Neuronal stem cell (in vitro differentiated cells): ENCODE data around the gene NINJ2.
A peak's percentile ranks its signal among the peaks of the same experiment; 100 is the strongest.

Experiments
- DNase-seq: peaks from one replicate; pipeline ENCODE4 v3.0.0-alpha.2; 2013; ENCODE audit warnings: low spot score
- H2AFZ ChIP-seq: one replicate; pipeline ENCODE4 v1.6.1; 2013; ENCODE audit warnings: mild to moderate bottlenecking, low read length, inconsistent platforms
- H2AK5ac ChIP-seq: 2 replicates; pipeline ENCODE4 v1.6.1; 2013; ENCODE audit warnings: low read depth, mild to moderate bottlenecking, inconsistent platforms, low read length, moderate library complexity, mixed read lengths
- H2BK120ac ChIP-seq: 2 replicates; pipeline ENCODE4 v1.6.1; 2013; ENCODE audit warnings: low read depth, mild to moderate bottlenecking, inconsistent platforms, low read length, moderate library complexity, mixed read lengths
- H2BK12ac ChIP-seq: one replicate; pipeline ENCODE4 v1.6.1; 2013; ENCODE audit warnings: low read length, inconsistent platforms
- H2BK15ac ChIP-seq: 2 replicates; pipeline ENCODE4 v1.6.1; 2013; ENCODE audit warnings: mild to moderate bottlenecking, low read length, inconsistent platforms, mixed read lengths
- H2BK5ac ChIP-seq: one replicate; pipeline ENCODE4 v1.6.1; 2013; ENCODE audit warnings: inconsistent platforms, mild to moderate bottlenecking, low read length, moderate library complexity
- H3K14ac ChIP-seq: one replicate; pipeline ENCODE4 v1.6.1; 2013; ENCODE audit warnings: low read length, inconsistent platforms
- H3K18ac ChIP-seq: 2 replicates; pipeline ENCODE4 v1.6.1; 2013; ENCODE audit warnings: low read length, inconsistent platforms
- H3K23ac ChIP-seq: 2 replicates; pipeline ENCODE4 v1.6.1; 2013; ENCODE audit warnings: low read depth, mild to moderate bottlenecking, mixed read lengths, low read length, inconsistent platforms; ENCODE audit not compliant: poor library complexity
- H3K27ac ChIP-seq: replicated peaks from 3 replicates; pipeline ENCODE4 v1.5.1; 2013; ENCODE audit warnings: low read length, inconsistent platforms
- H3K27me3 ChIP-seq, 3 experiments: 2 replicates each; pipeline ENCODE4 v1.6.1; 2013; ENCODE audit warnings: low read length in 3 of 3, mild to moderate bottlenecking in 2 of 3, inconsistent platforms in 1 of 3, low read depth in 1 of 3, mixed read lengths in 1 of 3, moderate library complexity in 1 of 3; ENCODE audit not compliant: control insufficient read depth in 3 of 3, insufficient read depth in 3 of 3
- H3K36me3 ChIP-seq, 2 donors: replicated peaks in 1 of 2; 2 replicates each; pipeline ENCODE4 v1.6.1; 2013; ENCODE audit warnings: low read length in 2 of 2; ENCODE audit not compliant: control insufficient read depth in 2 of 2, insufficient read depth in 2 of 2
- H3K4ac ChIP-seq: 2 replicates; pipeline ENCODE4 v1.6.1; 2013; ENCODE audit warnings: inconsistent platforms, mild to moderate bottlenecking, low read length, moderate library complexity
- H3K4me1 ChIP-seq, 2 donors: 1 replicate in 1 of 2; 2 replicates in 1 of 2; pipeline ENCODE4 v1.6.1; 2013; ENCODE audit warnings: low read length in 2 of 2, low read depth in 1 of 2; ENCODE audit not compliant: control insufficient read depth in 2 of 2, insufficient read depth in 1 of 2
- H3K4me2 ChIP-seq: one replicate; pipeline ENCODE4 v1.6.1; 2013; ENCODE audit warnings: mild to moderate bottlenecking, low read length, inconsistent platforms; ENCODE audit not compliant: insufficient read depth, poor library complexity, severe bottlenecking
- H3K4me3 ChIP-seq, 2 donors: 2 replicates each; pipeline ENCODE4 v1.5.1; 2013; ENCODE audit warnings: low read length in 2 of 2, mild to moderate bottlenecking in 2 of 2, inconsistent platforms in 1 of 2, moderate library complexity in 1 of 2
- H3K79me1 ChIP-seq: one replicate; pipeline ENCODE4 v1.6.1; 2013; ENCODE audit warnings: low read depth, mild to moderate bottlenecking, inconsistent platforms, low read length, moderate library complexity
- H3K9ac ChIP-seq: one replicate; pipeline ENCODE4 v1.6.1; 2013; ENCODE audit warnings: mild to moderate bottlenecking, low read depth, low read length, inconsistent platforms; ENCODE audit not compliant: poor library complexity
- H3K9me3 ChIP-seq, 2 donors: replicated peaks in 1 of 2; 2 replicates each; pipeline versions ENCODE3 to v1.6.1; 2013; ENCODE audit warnings: low read length in 2 of 2, mild to moderate bottlenecking in 2 of 2, inconsistent platforms in 1 of 2, low read depth in 1 of 2, mixed read lengths in 1 of 2, moderate library complexity in 1 of 2; ENCODE audit not compliant: control insufficient read depth in 2 of 2, insufficient read depth in 1 of 2
- H4K8ac ChIP-seq: one replicate; pipeline ENCODE4 v1.6.1; 2013; ENCODE audit warnings: low read depth, mild to moderate bottlenecking, inconsistent platforms, low read length, moderate library complexity
- H4K91ac ChIP-seq: one replicate; pipeline ENCODE4 v1.6.1; 2013; ENCODE audit warnings: low read length, low read depth, mild to moderate bottlenecking, inconsistent platforms; ENCODE audit not compliant: poor library complexity
- WGBS, 2 donors: extraction: QIAGEN DNeasy Blood & Tissue Kit; methylation state at CpG; one replicate each; pipeline ENCODE4 v1.1.7; 2013; ENCODE audit warnings: missing lambda C conversion rate in 2 of 2, mixed read lengths in 1 of 2; ENCODE audit not compliant: insufficient read length in 2 of 2, insufficient replicate concordance in 1 of 2; ENCODE audit errors: extremely low coverage in 2 of 2; 5-methylcytosine and 5-hydroxymethylcytosine counted together

The NINJ2 gene

DNA sequence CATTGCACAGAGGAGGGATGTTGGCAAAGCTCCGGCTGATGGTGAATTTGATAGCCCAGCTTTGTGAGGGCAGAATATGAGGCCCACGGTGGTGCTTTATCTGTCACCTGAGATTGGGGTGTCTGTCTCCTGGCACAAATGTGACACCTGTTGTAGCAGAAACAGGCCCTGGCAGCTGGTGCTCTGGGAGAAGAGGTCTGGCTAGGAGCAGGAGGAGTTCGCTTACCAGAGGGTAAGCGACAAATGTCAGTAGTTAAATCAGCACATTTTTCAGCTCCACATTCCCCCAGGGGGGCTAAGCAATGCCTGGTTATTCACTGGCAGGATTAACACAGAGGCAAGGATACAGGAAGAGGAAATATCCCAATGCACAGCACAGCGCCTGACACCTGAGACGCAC lies 132.4 kb downstream of the NINJ2 start:
- Histone ChIP-seq H3K9ac (no peak overlapping the region), H4K91ac (no peak overlapping the region), H3K36me3 (no peaks in the 10 kb centered on the region), H2BK120ac (no peak overlapping the region), H3K4me2 (no peak overlapping the region), H2BK15ac (no peak overlapping the region), H3K79me1 (peaks cover 3% of the 10 kb centered on the region), H3K27me3 (no peaks in the 10 kb centered on the region), H3K4me3 (no peak overlapping the region), H3K18ac (no peak overlapping the region), H3K9me3 (peaks cover 10 to 11% of the 10 kb centered on the region in 2 donors), H3K4me1 (no peaks in the 10 kb centered on the region), H2BK5ac (no peak overlapping the region), H3K4ac (no peak overlapping the region), H2AFZ (no peak overlapping the region), H3K23ac (no peak overlapping the region), H2BK12ac (no peak overlapping the region), H3K14ac (no peak overlapping the region), H2AK5ac (no peak overlapping the region), H3K27ac (no peak overlapping the region), H4K8ac (no peak overlapping the region)
- no peak for DNase-seq
- no CpG with 5 or more reads among the region's 6 CpGs for WGBS, 2 donors

DNA sequence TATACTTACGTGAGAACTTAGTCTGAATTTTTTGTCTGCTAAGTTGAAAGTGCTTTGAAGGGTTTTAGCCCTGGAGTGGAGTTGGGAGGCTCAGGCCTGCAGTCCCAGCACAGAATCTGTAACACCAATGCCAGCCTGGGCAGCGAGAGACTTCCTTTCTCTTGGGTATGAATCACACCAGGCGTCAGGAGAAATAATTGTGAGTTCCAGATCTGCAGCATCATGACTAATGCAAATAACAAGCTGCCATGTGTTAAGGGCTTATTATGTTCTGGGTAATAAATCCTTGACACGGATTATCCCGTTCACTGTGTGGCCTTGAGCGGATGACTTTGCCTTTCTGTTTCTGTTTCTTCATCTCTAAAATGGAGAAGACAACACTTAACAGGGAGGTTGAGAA lies 132.9 kb downstream of the NINJ2 start:
- Histone ChIP-seq H3K27ac (no peak overlapping the region), H3K18ac (no peak overlapping the region), H3K4me3 (no peak overlapping the region), H3K4ac (no peak overlapping the region), H2AFZ (no peak overlapping the region), H2BK5ac (no peak overlapping the region), H4K8ac (no peak overlapping the region), H3K4me1 (no peaks in the 10 kb centered on the region), H3K36me3 (no peaks in the 10 kb centered on the region), H3K27me3 (no peaks in the 10 kb centered on the region), H2BK15ac (no peak overlapping the region), H3K23ac (no peak overlapping the region), H2AK5ac (no peak overlapping the region), H4K91ac (no peak overlapping the region), H2BK120ac (no peak overlapping the region), H3K9ac (no peak overlapping the region), H3K79me1 (peaks cover 3% of the 10 kb centered on the region), H3K9me3 (peaks cover 10 to 11% of the 10 kb centered on the region in 2 donors), H2BK12ac (no peak overlapping the region), H3K4me2 (no peak overlapping the region), H3K14ac (no peak overlapping the region)
- WGBS, 2 donors: no CpG with 5 or more reads among the region's 6 CpGs
- DNase-seq: no peak

DNA sequence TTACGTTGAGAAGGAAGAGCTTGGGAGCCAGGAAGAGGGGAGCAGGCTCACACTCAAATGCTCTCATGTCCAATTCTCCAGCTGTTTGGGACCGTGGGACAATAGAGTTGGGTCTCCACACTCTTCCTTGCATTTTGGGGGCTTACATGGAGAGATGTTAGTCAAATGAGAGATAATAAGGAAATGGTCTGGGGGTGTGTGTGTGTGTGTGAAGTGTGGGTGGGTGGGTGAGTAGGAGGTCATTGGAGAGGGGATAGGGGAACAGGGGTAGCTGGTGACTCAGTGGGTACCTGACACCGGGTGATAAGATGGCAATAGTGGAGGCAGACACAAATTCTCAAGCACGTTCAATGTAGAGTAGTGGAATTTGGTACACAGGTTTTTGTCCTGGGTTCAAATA lies 135.5 kb downstream of the NINJ2 start:
- Histone ChIP-seq H2AFZ (no peak overlapping the region), H3K4me2 (no peak overlapping the region), H2BK120ac (no peak overlapping the region), H3K36me3 (no peaks in the 10 kb centered on the region), H3K27me3 (no peaks in the 10 kb centered on the region), H3K4me3 (no peak overlapping the region), H3K27ac (no peak overlapping the region), H2BK12ac (no peak overlapping the region), H3K9ac (no peak overlapping the region), H3K18ac (no peak overlapping the region), H2BK5ac (no peak overlapping the region), H3K4me1 (peaks cover 0 to 3% of the 10 kb centered on the region in 2 donors), H2AK5ac (no peak overlapping the region), H3K79me1 (no peaks in the 10 kb centered on the region), H3K4ac (no peak overlapping the region), H3K9me3 (peaks cover 9 to 10% of the 10 kb centered on the region in 2 donors), H2BK15ac (no peak overlapping the region), H4K91ac (no peak overlapping the region), H3K23ac (no peak overlapping the region), H4K8ac (no peak overlapping the region), H3K14ac (no peak overlapping the region)
- DNase-seq: no peak
- WGBS, 2 donors: no CpG with 5 or more reads among the region's 4 CpGs

DNA sequence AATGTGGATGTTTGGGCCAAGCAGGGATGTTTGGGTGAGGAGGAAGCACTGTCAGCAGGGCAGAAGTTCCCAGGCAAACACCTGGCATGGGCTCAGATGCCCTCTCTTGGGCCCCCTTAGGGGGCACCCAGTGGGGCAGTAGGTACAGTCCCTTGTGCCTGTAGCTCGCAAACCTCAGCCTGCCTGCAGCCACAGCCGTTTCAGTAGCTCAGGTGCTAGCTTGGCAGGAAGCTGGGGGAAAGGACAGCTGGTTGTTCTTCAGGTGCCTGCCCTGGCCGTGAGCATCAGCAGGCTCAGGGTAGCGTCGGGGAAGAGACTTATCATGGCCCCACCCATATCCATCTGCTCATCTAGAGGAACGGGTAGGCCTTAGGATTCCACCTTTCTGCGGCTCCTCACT lies 136.0 kb downstream of the NINJ2 start:
- no peak for DNase-seq
- Histone ChIP-seq H3K4ac (no peak overlapping the region), H3K4me3 (no peak overlapping the region), H3K27me3 (no peaks in the 10 kb centered on the region), H3K9ac (no peak overlapping the region), H3K27ac (no peak overlapping the region), H3K79me1 (no peaks in the 10 kb centered on the region), H2AFZ (no peak overlapping the region), H3K4me1 (peaks cover 0 to 3% of the 10 kb centered on the region in 2 donors), H2BK15ac (no peak overlapping the region), H2BK5ac (no peak overlapping the region), H3K14ac (no peak overlapping the region), H3K4me2 (no peak overlapping the region), H3K18ac (peak overlapping the region; percentile 45), H3K36me3 (no peaks in the 10 kb centered on the region), H4K8ac (no peak overlapping the region), H4K91ac (no peak overlapping the region), H3K23ac (no peak overlapping the region), H3K9me3 (peaks cover 5 to 8% of the 10 kb centered on the region in 2 donors), H2BK120ac (no peak overlapping the region), H2AK5ac (peak overlapping the region; percentile 18), H2BK12ac (no peak overlapping the region)
- no CpG with 5 or more reads among the region's 7 CpGs for WGBS, 2 donors
